Measurements from ENCODE around the gene SIAE.

SIAE gene, protein sequence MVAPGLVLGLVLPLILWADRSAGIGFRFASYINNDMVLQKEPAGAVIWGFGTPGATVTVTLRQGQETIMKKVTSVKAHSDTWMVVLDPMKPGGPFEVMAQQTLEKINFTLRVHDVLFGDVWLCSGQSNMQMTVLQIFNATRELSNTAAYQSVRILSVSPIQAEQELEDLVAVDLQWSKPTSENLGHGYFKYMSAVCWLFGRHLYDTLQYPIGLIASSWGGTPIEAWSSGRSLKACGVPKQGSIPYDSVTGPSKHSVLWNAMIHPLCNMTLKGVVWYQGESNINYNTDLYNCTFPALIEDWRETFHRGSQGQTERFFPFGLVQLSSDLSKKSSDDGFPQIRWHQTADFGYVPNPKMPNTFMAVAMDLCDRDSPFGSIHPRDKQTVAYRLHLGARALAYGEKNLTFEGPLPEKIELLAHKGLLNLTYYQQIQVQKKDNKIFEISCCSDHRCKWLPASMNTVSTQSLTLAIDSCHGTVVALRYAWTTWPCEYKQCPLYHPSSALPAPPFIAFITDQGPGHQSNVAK

DNA sequence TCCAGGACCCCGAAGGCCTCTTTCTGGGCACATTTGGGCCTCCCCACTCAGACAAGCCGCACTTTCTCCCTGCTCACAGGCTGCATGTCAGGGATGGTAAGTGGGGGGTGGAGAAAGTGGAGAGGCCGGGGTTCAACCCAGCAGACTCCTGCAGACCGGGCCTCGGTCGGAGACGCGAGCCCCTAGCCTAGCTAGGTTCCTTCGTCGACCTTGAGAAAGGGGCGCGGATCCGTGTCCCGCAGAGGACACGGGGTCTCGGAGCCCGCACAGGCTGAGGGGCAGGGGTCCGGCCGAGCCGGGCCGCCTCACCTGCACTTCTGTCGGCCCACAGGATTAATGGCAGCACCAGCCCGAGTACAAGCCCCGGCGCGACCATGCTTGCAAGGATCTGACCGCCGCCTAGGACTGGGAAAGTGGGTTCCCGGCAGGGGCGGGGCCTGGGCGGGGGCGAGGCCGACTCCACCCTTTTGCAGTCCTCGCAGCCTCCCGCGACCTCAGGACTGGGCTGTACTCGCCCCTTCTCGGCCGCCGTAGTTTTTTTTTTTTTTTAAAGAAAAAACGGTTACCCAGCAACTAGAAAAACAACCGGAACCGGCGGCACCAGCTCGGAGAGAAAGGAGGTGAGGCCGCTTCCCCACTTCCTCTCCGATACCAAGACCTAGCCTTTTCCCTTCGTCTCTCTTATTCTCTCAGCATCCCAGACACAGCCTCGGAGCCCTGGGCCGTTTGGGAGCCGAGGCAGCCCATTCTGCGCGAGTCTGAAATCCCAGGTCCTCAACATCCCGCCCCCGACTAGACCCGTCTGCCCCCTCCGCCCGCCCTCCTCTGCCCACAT is at the start of gene SIAE, which contains the start of gene SPA17:
Gene SIAE (minus strand): TSS at position 407 of the 835 bp plus-strand sequence. CDS start 31 bp downstream, at position 376.
Gene SPA17 (plus strand): TSS at position 572 of the 835 bp plus-strand sequence. CDS start 1,361 bp downstream, outside the sequence.
- peak; percentile 36 for DNase-seq

DNA sequence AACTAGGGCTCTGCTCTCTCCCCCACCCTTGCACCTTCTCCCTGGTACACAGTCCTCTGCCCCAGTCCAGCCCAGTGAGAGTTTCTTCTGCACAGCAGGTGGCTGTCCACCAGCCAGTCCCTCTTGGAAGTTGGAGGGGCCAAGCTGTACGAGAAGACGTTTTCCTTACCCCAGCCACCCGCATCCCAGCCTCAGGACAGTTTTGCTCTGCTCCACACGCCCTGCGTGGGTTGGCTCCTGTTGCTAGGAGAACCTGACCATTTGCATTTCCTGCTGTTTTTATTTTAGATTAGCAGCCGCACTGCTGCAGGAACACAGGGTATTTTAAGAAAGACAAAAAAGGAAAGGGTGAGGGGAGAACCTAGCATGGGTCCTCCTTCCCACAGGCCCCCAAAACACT is 48.6 kb upstream of the SIAE start:
- no peak for DNase-seq

DNA sequence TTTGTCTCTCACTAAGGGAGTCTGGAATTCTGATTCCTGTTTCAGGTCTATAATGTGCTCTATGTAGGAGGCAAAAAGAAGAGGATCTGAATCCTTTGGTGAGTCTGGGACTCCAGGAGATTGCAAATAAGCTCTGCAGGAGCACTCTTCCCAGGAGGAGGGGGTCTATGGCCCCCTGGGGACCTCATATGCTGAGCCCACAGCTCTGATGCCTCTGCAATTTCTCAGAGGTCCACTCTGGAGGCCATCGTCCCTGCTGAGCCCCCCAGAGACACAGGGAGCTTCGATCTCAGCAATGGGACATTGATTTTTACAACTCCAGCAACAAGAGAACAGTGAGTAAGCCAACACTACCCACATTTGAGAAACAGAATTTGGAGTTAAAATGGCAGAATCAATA is 46.0 kb upstream of the SIAE start:
- DNase-seq: no peak

DNA sequence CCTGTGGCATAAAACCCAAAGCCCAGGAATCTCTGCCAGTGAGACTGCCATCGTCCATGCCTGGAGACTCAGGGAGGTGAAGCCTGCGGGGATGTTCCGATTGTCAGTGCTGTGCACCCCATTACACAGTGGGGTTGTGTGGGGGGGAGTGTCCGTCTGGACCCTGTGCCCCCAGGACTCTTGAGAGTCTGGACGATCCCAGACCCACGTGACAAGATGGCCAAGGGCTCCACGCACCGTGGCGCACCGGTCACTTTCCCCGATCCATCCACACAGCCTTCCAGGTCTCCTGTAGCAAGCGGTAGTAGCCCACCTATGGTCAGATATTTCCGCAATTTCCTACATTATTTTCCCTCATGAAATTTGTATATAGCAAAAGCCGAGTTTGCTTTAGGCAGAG is 45.3 kb upstream of the SIAE start:
- DNase-seq: no peak

DNA sequence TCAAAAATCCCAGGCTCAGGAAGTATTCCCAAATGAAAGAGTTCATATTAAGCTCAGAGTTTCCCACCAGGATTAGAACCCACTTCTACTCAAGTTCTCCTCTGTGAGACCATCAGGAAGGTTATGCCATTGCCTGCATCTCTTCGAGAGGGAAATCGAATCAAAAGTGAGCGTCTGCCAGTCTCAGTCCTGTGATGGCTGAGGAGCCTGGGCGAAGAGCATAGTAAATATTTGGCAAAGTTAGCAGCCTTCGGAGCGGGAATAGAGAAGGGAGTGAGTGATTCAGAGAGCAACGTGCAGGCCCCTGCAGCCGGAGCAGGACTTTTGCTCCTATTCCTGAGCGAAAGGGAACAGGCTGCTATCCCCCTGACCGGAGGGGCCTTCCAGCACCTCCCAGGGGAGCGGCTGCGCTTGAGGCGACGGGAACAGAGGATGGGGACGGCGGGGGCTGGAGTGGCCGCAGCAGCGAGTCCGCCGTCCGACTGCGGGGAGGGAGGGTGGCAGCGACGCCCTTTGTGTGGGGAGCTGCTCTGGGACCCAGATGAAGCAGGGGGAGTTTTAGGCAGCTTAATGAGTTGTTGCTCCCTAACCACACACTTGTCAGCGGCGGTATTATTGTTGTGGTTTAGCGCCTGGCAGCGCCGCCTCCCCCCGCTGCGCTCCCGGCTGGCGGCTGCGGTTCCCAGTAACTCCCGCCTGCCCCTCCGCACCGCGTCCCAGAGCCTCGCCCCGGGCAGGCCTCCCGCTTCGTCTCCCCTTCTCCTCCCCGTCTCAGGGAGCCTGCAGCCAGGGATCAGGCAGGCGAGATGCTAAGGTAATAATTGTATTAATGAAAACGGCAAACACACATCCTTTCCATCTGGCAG is 44.5 kb upstream of the SIAE start:
- no peak for DNase-seq

DNA sequence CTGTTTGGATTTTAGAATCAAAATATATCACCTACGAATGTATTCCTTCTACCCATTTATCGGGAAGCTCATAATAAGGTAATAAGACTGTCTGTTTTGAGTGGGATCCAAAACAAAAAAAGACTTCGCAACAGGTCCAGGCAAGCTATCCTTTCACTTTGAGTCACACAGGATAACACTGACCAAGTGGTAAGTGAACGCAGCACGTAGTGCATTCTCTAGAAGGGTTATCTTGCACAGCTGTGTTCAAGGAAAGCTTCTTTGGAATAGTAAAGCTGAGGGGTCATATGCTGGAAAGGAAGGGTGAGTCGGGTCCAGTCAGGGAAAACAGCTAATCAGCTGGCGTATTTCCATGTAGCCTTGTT is 43.9 kb upstream of the SIAE start:
- no peak for DNase-seq

DNA sequence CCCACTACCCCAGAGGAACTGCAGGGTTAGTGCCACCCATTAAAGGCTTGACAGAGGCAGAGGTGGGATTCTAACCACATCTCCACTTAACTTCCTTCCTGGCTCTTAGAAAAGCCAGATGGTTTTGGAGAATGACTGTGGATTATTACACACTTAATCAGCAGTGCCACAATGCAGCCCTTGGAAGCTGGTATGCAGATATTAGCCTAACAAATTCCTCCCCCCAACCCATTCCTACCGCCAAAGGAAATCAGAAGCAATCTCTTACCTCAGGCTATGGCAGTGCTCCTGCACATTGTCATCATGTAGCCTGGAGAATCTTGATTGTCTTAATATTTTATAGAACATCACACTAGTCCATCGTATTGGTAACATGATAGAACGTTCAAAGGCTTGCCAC is 43.1 kb upstream of the SIAE start:
- no peak for DNase-seq

DNA sequence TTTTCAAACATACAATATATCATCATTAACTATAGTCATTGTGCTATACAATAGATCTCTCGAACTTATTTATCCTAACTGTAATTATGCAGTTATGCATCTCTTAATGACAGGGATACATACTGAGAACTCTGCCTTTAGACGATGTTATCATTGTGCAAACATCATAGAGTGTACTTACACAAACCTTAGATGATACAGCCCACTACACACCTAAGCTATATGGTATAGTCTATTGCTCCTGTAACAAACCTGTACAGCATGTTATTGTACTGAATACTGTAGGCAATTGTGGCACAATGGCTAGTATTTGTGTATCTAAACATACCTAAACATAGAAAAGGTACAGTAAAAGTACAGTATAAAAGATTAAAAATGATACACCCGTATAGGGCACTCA is 38.9 kb upstream of the SIAE start:
- DNase-seq: no peak

DNA sequence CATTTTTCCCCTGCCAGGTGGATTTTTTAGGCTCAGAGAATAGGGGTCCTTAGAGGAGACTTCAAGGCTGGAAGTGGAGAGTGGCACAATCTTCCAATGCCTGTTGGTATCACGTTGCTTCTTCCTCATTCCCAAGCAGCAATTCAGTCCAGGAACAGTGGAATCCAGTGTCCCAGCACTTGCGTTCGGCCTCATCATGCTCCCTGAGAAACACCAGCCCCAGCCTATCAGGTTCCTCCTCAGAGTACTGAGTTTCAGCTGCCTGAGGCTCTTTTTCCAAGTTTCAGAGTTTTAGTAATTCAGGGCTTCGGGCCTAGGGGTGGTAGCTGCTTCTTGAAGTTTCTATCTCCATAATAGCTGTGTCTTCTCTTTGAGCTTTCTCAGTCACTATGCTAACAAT is 34.3 kb upstream of the SIAE start:
- DNase-seq: no peak

DNA sequence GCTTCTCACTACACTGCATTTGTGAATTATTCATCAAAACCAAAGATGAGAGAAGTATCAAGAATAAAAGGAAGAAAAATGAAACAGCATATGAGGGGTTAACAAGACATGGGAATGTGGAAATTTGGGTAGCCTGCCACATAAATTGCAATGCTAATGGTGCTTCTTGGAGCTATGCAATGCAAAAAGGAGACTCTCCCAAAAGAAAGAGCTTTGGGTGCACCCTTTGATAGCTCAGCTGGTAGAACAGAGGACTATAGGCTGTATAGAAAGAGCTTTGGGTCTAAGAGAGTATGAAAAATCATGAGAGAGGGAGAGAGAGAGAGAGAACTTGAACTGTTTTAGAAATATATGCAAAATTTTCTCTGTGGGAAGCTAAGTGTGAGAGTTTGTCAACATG is 26.5 kb upstream of the SIAE start:
- DNase-seq: no peak

DNA sequence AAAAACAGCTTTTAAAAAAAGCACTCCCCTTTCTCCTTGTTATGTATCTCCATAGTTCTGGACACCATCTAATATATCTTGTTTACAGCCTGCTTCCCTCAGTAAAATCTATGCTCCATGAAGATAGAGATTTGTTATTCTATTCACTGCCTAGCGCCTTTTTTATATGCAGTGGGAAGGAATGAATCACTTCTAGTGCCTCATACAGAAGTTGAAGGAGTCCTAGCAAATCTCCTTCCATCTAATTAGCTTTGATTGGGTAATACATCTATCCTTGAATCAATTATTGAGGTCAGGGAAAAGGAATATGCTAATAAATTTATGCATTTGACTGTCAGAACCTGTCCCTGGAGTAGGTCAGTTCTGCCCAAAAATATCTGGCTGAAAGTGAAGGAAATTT is 26.0 kb upstream of the SIAE start:
- DNase-seq: no peak

DNA sequence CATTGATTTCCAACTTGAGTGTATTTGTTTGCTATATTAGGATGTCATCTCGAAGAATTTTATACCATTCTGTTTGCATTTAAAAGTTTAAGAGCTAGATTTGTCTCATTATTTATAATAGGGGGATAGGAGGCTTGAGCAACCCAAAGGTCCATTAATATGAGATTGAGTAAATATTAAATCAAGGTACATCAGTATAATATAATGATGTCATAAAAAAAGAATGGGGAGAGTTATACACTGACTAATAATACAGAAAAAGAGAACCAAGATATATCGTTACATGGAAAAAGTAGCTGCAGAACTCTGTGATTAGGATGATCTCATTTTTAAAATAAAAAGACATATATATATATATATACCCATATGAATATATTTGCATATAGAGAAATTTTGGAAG is 19.6 kb upstream of the SIAE start:
- DNase-seq: no peak

DNA sequence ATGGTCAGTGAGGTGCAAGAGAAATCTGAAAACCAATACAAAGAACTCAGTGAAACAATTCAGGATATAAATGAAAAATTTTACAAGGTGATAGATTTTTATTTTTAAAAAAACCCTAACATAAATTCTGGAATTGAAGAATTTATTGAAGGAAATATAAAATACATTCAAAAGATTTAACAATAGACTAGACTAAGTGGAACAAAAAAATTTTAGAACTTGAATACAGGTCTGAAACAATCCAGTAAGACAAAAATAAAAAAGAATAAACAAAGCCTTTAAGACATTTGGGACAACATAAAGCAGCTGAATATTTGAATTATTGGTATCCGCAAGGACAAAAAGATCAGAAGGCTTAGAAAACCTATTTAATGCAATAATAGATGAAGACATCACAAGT is 8.9 kb upstream of the SIAE start:
- DNase-seq: no peak

DNA sequence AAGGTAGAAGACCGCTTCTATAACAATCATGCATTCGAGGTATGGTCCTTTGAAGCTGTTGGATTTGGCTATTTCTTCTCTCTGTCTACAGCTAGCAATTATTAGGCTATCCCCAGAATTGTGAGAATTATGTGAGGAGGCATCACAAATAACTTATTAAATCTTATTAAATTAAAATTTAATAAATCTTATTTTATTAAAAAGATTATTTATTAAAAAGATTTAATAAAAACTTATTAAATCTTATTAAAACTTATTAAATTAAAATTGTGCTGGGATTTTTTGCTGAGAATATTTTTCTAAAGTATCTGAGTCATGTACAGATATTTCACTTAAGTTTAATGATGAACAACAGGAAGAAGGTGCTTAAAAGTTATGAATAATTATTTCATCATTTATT is 7.9 kb upstream of the SIAE start:
- no peak for DNase-seq

DNA sequence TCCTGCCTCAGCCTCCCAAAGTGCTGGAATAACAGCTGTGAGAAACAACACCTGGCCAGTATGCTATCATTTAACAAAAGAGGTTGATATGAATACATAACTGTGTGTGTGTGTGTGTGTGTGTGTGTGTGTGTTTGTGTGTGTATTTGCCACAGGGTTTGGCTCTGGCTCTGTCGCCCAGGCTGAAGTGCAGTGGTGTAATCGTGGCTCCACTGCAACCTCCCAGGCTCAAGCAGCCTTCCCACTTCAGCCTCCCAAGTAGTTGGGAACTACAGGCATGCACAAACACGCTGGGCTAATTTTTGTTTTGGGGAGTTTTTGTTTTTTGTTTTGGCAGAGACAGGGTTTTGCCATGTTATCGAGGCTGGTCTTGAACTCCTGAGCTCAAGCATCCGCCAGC is 4.9 kb upstream of the SIAE start:
- no peak for DNase-seq

DNA sequence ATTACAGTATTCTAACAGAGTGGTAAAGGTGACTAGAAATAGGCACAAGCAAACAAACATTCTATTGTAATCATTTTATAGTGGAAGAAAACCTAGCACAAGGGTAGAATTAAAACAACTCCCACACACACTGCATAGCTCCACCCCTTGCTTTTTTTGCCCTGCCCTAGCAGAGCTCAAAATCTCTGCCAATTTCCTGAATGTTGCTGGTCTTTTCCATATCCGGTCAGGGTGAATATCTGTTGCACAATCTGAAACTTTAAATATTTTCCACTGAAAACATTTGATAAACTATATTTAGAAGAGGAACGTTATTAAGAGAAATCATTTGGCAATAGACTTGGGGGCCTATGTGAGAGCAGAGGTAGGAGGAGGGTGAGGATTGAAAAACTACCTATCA is 2.8 kb upstream of the SIAE start:
- no peak for DNase-seq

DNA sequence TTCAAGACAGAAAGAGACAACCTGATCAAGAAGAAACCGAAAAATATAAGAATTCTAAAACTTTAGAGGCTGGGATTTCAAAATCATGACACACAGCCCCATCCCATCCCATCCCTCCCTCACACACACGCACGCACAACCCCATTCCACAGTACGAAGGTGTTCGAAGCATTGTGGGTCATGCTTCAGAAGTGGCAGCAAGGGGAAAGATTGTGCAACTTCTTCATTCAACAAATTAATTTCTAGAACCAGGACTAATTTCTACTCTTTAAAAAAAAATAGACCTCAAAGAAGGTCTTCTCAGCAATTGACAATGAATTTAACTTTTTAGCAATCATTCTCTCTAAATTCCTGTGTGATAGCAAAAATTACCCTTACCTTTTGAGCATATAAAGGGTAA is 1.0 kb upstream of the SIAE start:
- no peak for DNase-seq

DNA sequence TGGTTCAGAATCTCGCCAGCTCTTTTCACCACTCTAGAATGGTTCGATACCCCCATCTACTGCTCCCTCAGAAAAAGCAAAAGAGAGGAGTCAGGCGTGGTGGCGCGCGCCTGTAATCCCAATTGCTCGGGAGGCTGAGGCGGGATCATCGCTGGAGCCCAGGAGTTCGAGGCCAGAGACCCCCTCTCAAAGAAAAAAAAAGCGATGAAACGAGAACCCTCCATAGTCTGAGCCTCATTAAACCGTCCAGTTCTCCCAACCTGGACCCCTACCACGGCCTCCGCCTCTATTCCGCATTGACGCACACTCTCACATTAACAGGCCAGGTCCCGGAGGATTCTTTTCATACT is 604 bp upstream of the SIAE start:
- no peak for DNase-seq

DNA sequence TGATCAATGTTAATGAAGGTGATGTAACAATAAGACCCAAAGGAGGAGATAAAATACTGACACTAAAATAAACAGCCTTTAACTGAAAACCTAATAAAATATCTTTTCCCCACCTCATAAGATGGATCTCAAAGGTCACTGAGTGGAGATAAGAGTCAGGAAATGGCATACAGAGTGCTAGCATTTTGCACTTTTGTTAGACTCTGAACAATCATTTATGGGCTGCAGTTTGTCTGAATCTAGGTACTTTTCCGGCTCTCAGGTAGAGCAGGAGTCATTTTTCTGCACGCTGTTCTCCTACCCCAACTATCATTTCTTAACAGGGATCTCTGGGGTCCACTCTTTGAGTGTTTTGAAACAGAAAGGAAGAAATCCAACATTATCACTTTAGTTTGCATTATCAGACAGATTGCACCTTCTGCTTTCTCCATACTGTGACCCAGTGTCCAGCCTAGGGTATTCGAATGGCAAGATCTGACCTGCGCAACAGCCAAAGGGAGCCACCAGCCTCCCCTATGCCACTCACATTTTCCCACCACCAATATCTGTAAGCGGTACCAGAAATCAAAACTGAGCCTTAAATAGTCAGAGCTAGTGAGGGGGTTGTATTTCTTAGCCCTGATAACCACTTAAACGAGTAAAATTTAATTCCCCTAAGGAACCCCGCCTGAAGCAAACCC is 863 bp downstream of the SIAE start:
- DNase-seq: no peak

DNA sequence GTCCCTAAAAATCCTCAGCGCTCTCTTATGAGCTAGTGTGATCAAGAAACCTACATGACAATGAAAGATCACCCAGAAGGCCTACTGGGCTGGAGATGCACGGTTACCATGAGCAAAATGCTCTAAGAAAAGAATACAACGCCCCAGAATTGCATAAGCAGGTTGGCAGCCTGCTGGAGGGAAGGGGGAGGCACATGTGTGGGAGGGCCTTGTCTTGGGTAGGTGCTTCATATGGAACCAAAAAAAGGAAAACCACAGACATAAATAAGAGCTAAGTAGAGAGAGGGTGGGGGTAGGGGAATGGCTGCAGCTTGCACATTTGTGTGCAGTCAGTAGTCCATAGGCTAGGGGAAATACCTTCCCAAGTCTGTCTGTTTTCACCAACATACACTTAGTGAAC is 2.8 kb downstream of the SIAE start:
- DNase-seq: no peak

DNA sequence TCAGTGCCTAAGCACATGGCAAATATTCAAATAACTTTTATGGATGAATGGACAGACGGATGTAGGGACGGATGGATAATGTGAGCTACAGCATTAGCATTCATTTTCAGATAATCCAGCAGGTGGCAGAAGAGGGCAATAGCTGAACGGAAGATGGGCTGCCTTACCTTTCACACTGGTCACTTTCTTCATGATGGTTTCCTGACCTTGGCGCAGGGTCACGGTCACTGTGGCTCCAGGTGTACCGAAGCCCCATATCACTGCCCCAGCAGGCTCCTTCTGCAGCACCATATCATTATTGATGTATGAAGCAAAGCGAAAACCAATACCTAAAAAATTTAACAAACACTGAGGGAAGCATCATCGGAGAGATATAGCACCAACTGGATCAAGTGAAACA is 4.3 kb downstream of the SIAE start:
- no peak for DNase-seq

DNA sequence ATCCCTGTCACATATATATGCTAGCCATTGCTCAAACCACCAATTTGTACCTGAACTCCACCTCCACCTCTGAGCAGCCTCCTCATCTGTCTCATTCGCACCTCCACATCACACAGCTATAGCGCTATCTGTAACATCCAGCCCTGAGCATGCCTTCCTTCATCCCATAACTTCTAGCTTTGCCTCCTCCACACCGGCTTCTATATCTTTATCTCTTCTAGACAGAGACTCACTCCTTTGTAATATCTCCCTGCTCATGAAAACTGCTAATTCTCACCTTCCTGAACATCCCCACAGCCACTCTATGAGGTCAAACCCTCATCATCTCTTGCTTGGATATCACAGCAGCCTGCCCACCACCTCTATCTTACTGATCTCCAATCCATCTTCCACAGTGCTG is 5.9 kb downstream of the SIAE start:
- no peak for DNase-seq

DNA sequence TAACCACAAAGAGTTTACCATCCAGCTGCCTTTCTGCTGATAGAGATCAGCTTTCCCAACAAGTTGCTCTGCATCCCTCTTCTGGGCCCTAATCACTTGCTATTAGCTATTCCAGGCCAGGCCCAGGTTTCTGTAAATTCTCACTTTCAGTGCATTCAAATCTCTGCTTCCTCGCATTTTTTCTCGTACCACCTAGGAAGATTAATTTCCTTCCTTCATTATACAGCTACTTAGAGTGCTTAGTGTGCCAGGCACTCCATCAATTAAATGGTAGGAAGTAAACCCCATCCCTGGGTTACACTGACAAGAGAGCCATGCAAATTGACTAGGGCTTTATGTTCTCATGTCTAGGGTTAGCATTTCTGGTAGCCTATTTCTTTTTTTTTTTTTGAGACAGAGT is 9.7 kb downstream of the SIAE start:
- DNase-seq: no peak
